Astrocyte (in vitro differentiated cells and primary cell): ENCODE measurements around the gene HAS3.

Experiments
- EZH2 ChIP-seq: IDR thresholded peaks from 2 replicates; pipeline ENCODE4 v1.6.1; 2012; ENCODE audit warnings: mild to moderate bottlenecking, low read length, inconsistent platforms; ENCODE audit not compliant: insufficient read depth
- TF ChIP-seq, protein P1 (sequence below): IDR thresholded peaks from 2 replicates; pipeline ENCODE4 v1.5.1; 2011; ENCODE audit warnings: low read depth, mild to moderate bottlenecking, inconsistent platforms, low read length, moderate library complexity; ENCODE audit not compliant: insufficient read depth

DNA sequence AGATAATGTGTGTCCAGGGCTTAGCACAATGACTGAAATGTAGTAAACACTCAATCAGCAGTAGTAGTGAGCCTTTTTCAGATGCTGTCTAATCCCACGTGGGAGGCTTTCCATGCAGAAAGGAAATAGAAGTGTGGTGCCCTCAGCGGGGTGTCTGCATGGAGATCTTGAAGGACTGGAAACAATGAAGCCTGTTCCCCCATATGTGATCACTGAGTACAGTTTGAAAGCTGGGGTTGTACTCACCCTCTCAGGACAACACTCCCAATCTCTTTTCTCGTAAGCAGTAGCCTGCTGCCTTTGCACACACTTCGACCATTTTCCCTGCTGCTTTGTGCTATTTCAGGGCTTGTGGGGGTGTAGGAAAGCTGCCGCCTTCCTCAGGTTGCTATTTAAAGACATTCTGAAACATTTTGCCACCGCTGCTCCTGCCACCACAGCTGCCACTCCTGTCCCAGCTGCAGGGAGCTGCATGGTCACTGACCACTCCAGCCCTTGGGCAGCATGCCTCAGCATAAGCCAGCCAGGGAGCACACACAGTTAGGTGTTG is 40.6 kb upstream of the HAS3 start:
- TF ChIP-seq, protein P1, sequence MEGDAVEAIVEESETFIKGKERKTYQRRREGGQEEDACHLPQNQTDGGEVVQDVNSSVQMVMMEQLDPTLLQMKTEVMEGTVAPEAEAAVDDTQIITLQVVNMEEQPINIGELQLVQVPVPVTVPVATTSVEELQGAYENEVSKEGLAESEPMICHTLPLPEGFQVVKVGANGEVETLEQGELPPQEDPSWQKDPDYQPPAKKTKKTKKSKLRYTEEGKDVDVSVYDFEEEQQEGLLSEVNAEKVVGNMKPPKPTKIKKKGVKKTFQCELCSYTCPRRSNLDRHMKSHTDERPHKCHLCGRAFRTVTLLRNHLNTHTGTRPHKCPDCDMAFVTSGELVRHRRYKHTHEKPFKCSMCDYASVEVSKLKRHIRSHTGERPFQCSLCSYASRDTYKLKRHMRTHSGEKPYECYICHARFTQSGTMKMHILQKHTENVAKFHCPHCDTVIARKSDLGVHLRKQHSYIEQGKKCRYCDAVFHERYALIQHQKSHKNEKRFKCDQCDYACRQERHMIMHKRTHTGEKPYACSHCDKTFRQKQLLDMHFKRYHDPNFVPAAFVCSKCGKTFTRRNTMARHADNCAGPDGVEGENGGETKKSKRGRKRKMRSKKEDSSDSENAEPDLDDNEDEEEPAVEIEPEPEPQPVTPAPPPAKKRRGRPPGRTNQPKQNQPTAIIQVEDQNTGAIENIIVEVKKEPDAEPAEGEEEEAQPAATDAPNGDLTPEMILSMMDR: no peak
- TF ChIP-seq EZH2: no peak
